AG09309 (cell line): ENCODE results near the gene NRP2.

ENCODE experiments used
- DNase-seq: peaks from one replicate; pipeline ENCODE4 v3.0.0-alpha.2; 2010; ENCODE audit warnings: low read depth
- H3K4me3 ChIP-seq: 2 replicates; pipeline ENCODE4 v1.5.1; 2011; ENCODE audit warnings: mild to moderate bottlenecking, low read depth, low read length, moderate library complexity; ENCODE audit not compliant: control insufficient read depth
- CTCF ChIP-seq: IDR thresholded peaks from 2 replicates; pipeline ENCODE4 v1.5.1; 2011; ENCODE audit warnings: mild to moderate bottlenecking, low read depth, low read length, inconsistent platforms; ENCODE audit not compliant: insufficient read depth, control insufficient read depth; ENCODE audit errors: missing control alignments

NRP2 gene

GRCh38 chr2:205658068-205658467 lies 24.2 kb upstream of the NRP2 start:
- no peak for TF ChIP-seq CTCF
- H3K4me3 ChIP-seq = no peak overlapping the region
- DNase-seq = no peak

DNA sequence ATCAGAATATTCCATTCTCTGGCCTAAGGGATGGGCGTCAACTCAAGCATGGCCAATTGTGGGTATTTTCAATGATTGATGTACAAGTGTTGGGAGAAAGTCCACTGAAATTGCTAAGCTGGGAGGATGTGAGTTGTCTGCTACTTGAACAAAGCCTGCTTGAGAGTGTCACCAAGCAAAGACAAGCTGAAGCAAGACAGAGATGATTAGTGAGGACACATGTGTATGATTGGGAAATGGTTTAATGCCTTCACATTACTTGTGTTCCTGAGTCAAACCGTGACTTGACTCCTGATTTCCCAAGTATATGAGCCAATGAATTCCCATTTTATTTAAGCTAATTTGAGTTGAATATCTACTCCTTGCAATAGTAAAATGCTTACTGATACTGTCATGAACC lies 23.7 kb upstream of the NRP2 start:
- no peak for TF ChIP-seq CTCF
- H3K4me3 ChIP-seq = no peak overlapping the region
- no peak for DNase-seq

DNA sequence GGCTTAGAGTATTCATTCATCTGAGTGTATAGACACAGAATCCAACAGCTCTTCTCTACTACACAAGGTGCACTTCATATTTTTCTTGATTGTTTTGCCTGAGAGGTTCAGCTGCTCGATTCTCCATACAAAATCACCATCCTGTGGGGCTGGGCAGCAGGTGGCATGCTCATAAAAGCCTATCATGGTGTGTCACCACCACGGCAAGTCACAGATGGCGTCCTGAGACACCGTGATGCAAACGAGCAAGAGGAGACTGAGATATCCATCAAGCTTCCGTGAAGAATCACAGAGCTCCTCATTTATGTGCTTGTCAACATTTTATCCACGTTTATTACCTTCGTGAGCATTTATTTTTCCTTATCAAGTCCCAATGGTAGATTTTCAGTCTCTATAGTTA lies 22.4 kb upstream of the NRP2 start:
- H3K4me3 ChIP-seq = no peak overlapping the region
- DNase-seq = no peak
- TF ChIP-seq CTCF = no peak

- no peak overlapping the region for H3K4me3 ChIP-seq
- peak; percentile 89 for DNase-seq
- no peak for TF ChIP-seq CTCF
These were observed 21.7 kb upstream of the NRP2 start for GRCh38 chr2:205660521-205661124.

GRCh38 chr2:205661281-205661680 lies 21.0 kb upstream of the NRP2 start:
- DNase-seq = no peak
- H3K4me3 ChIP-seq = no peak overlapping the region
- no peak for TF ChIP-seq CTCF

GRCh38 chr2:205662206-205662965 lies 19.9 kb upstream of the NRP2 start:
- TF ChIP-seq CTCF = no peak
- DNase-seq = no peak
- H3K4me3 ChIP-seq = no peak overlapping the region

GRCh38 chr2:205665791-205666190 lies 16.5 kb upstream of the NRP2 start:
- H3K4me3 ChIP-seq = no peak overlapping the region
- DNase-seq = no peak
- TF ChIP-seq CTCF = no peak
